Heart right ventricle (tissue), 16 donors: Measurements from ENCODE around the gene SH3BP5L. TPM values are rescaled to one million over a fixed set of nuclear protein-coding genes. Genes with fewer than 3 reads are reported as not detected.
"Not testable (repeated sequence)": the region's sequence is repeated elsewhere in the genome, so short reads cannot be mapped to it uniquely, and the experiment has no call there.

ENCODE experiments used
- ATAC-seq, 8 donors: fragments of 200-7000 bp; cut with Tn5 transposase; one replicate each; pipeline ENCODE4 v1.9.1; 2020; ENCODE audit warnings: mild to moderate bottlenecking in 8 of 8, moderate library complexity in 8 of 8, moderate number of reproducible peaks in 1 of 8
- DNase-seq, 2 donors: peaks; one replicate each; pipeline ENCODE4 v3.0.0-alpha.2; 2020
- H3K27ac ChIP-seq, 10 donors: fragments of 200-600 bp; sonication (generic) in 2 of 10; one replicate each; pipeline versions ENCODE4 v1.5.0 to v1.8.0; 2020 to 2022; ENCODE audit warnings: mild to moderate bottlenecking in 3 of 10
- H3K27me3 ChIP-seq, 7 donors: fragments of 200-600 bp; one replicate each; pipeline ENCODE4 v1.8.0; 2021 to 2022; ENCODE audit warnings: mild to moderate bottlenecking in 2 of 7
- H3K36me3 ChIP-seq, 9 donors: fragments of 200-600 bp; sonication (generic) in 1 of 9; one replicate each; pipeline versions ENCODE4 v1.5.0 to v1.8.0; 2020 to 2022; ENCODE audit warnings: mild to moderate bottlenecking in 2 of 9
- H3K4me1 ChIP-seq, 9 donors: fragments of 200-600 bp; sonication (generic) in 1 of 9; one replicate each; pipeline versions ENCODE4 v1.5.0 to v1.8.0; 2020 to 2022; ENCODE audit warnings: mild to moderate bottlenecking in 4 of 9
- H3K4me3 ChIP-seq, 10 donors: fragments of 200-600 bp; sonication (generic) in 2 of 10; one replicate each; pipeline versions ENCODE4 v1.5.0 to v1.8.0; 2020 to 2022; ENCODE audit warnings: mild to moderate bottlenecking in 7 of 10, moderate library complexity in 2 of 10
- H3K9me3 ChIP-seq, 11 donors: fragments of 200-600 bp in 10 of 11; sonication (generic) in 2 of 11; one replicate each; pipeline versions ENCODE4 v1.5.0 to v1.8.0; 2013 to 2022; ENCODE audit warnings: mild to moderate bottlenecking in 2 of 11, control low read depth in 1 of 11, moderate library complexity in 1 of 11
- WGBS, 2 donors: extraction: QIAGEN DNeasy Blood & Tissue Kit; methylation state at CpG; one replicate each; pipeline ENCODE4 v1.1.7; 2013; ENCODE audit warnings: inconsistent platforms in 1 of 2; 5-methylcytosine and 5-hydroxymethylcytosine counted together
- intact Hi-C, 10 donors: fragments of 100-400 bp; cut with DNase I; formaldehyde crosslinking; loops; one replicate each; pipeline versions ENCODE4 v1.11.1 to v1.14.2; 2022
- polyA plus RNA-seq, 2 donors: library from polyadenylated mRNA; stranded (reverse); fragments of 200-250 nt; gene quantifications; one replicate each; pipeline ENCODE4 v1.2.3, GENCODE V29; 2013
- total RNA-seq, 10 donors: library from RNA; stranded (reverse); fragmentation: NEBNext Ultra II Directional in 3 of 10; extraction: Animal tissue kit (Norgen Biotek cat#: 25700) in 3 of 10; gene quantifications; one replicate each; pipeline versions ENCODE4 v1.2.1 to v1.2.4, GENCODE V29; 2021 to 2023
- TF ChIP-seq, protein P1 (sequence below), 9 donors: fragments of 200-600 bp; sonication (generic) in 2 of 9; IDR thresholded peaks; one replicate each; pipeline versions ENCODE4 v1.5.0 to v1.8.0; 2021 to 2022; ENCODE audit warnings: antibody characterized with exemption in 9 of 9, mild to moderate bottlenecking in 5 of 9, moderate library complexity in 1 of 9
- donor health status: Arrhythmogenic right ventricular cardiomyopathy.
- donor health status: ischemic (EF 13 %, LVEDD 7.1; RV severe dilation, severe dysfunction).
- donor health status: healthy with polysubstance abuse.
- donor health status: DM: no; HTN: yes; CAD: no.
- donor health status: DM: no; HTN: no; CAD: no.
- donor health status: ischemic (EF 25% LVEDD 6.9; RV normal size, moderate dysfunction).
- donor health status: ischemic (EF 25% LVEDD 5.7; RV mildly dilated, moderate dysfunction).
- donor health status: healthy.
- donor health status: DM: yes; HTN: yes; CAD: no.
- donor health status: Ischemic cardiomyopathy.
- donor health status: ischemic (EF 35%, LVEDD 5.7; RV mildly dilated, moderate dysfunction).
- donor health status: nonischemic (EF 11% LVEDD 7.7; RV severe dilation, severe dysfunction).
- donor health status: DM: yes; HTN: yes; CAD: no.
- donor health status: PGD.
- donor health status: ischemic (EF 29% LVEDD 5.4; RV normal size, mild dysfunction).
- donor health status: nonischemic (EF 23%, LVEDD 6.1; RV moderate dilation, normal function).

SH3BP5L gene
- total and polyA plus RNA-seq, 12 donors, result 14.9 to 30.5 (median 19.0) TPM

DNA sequence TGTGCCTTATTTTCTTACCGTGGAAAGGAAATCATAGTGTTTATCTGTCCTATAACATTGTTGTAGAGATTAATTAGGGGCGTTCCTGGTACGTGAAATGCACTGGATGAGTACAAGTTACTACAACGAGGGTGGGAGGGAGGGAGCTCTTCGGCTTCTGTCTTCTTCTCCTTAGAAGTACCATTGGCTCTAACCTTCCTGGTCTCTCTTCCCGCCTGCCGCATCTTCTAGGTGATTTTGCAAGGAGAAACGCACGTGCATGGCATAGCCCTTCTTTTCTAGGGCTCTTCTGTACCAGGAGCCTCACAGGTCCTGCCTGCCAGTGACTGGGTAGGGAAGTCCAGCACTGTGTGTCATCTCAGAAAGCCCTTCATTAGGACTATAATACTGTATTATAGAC, 16.8 kb downstream of the SH3BP5L start:
- TF ChIP-seq, protein P1, sequence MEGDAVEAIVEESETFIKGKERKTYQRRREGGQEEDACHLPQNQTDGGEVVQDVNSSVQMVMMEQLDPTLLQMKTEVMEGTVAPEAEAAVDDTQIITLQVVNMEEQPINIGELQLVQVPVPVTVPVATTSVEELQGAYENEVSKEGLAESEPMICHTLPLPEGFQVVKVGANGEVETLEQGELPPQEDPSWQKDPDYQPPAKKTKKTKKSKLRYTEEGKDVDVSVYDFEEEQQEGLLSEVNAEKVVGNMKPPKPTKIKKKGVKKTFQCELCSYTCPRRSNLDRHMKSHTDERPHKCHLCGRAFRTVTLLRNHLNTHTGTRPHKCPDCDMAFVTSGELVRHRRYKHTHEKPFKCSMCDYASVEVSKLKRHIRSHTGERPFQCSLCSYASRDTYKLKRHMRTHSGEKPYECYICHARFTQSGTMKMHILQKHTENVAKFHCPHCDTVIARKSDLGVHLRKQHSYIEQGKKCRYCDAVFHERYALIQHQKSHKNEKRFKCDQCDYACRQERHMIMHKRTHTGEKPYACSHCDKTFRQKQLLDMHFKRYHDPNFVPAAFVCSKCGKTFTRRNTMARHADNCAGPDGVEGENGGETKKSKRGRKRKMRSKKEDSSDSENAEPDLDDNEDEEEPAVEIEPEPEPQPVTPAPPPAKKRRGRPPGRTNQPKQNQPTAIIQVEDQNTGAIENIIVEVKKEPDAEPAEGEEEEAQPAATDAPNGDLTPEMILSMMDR (IDR thresholded peaks at IDR 0.05), result no peak
- ATAC-seq (no peak), DNase-seq (no peak)
- Histone ChIP-seq H3K27me3 (no peaks in the 10 kb centered on the region), H3K4me3 (no peak overlapping the region), H3K4me1 (peaks cover 4 to 58% (median 25%) of the 10 kb centered on the region in 9 donors), H3K27ac (no peak overlapping the region), H3K9me3 (no peaks in the 10 kb centered on the region), H3K36me3 (peaks cover 0 to 40% (median 17%) of the 10 kb centered on the region in 9 donors)
- WGBS, 2 donors, result 80 to 84% methylated on average over 9 of the region's 9 CpGs
- intact Hi-C loops, result loop anchor here in 8 of 10 donors (5.0 kb wide), 3 partner anchors 187 to 407 kb away; partner anchors contain the start of gene OR2T1 (in 1 of the 8)

DNA sequence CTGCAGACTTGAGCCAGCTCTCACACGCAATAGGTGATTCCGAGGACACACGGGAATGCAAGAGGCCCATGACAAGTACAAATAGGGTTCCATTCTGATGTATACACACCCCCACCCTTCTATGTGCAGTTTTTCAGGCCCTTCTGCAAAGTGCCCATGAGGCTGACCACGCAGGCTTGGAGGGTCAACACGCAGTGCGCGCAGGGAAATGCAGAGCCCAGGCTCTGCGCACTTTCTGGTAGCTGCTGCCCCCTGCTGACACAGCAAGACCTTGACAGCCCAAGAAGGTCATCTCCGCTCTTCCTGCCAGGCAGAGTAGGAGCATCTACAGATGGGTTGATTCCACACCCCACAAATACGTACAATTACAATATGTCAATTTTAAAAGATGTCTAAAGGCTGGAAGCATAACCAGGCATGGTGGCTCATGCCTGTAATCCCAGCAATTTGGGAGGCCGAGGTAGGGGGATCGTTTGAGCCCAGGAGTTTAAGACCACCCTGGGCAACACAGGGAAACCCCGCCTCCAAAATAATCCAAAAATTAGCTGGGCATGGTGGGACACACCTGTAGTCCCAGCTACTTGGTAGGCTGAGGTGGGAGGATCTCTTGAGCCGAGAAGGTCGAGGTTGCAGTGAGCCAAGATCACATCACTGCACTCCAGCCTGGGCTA, 18.5 kb downstream of the SH3BP5L start:
- ATAC-seq (peak; percentile 68 to 79 (median 70)), DNase-seq (peak; percentile 44 to 68)
- 43 to 46% methylated on average over 15 of the region's 15 CpGs for WGBS, 2 donors
- intact Hi-C loops, result loop anchor here in 9 of 10 donors (2.0 to 5.0 kb wide), 4 partner anchors 184 to 405 kb away; partner anchors contain the start of gene OR2T1 (in 1 of the 9)
- H3K27me3 ChIP-seq, result peaks cover 0 to 5% (median 0%) of the 10 kb centered on the region in 7 donors
- peaks cover 0 to 23% (median 4%) of the 10 kb centered on the region in 9 donors for H3K36me3 ChIP-seq
- TF ChIP-seq, protein P1 (IDR thresholded peaks at IDR 0.05), result peak; percentile 43 to 86 (median 78)
- no peak overlapping the region for H3K4me3 ChIP-seq
- no peaks in the 10 kb centered on the region for H3K9me3 ChIP-seq
- no peak overlapping the region for H3K27ac ChIP-seq
- peaks cover 4 to 60% (median 25%) of the 10 kb centered on the region in 9 donors for H3K4me1 ChIP-seq

DNA sequence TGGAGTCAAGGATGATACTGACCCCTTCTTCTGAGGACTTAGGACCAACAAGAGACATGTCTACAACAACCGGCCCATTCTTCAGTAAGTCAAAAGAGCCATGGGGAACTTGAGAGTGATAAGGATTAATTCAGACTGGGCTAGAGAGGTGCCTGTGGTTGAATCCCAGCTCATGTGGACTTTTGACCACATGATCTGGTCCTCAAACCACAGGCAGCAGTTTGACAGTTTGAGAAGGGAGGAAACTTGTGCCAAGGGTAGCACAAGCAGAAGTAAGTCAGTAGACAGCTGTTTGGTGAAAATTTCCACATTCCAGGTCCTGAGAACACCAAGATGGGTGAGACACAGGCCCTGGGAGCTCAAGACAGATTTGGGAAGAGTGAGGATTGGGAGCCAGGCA, 19.8 kb downstream of the SH3BP5L start:
- intact Hi-C loops, result loop anchor here in 9 of 10 donors (2.0 to 5.0 kb wide), 4 partner anchors 183 to 404 kb away; partner anchors contain the start of gene OR2T1 (in 1 of the 9)
- TF ChIP-seq, protein P1 (IDR thresholded peaks at IDR 0.05), result no peak
- 72 to 76% methylated on average over 1 of the region's 1 CpG for WGBS, 2 donors

DNA sequence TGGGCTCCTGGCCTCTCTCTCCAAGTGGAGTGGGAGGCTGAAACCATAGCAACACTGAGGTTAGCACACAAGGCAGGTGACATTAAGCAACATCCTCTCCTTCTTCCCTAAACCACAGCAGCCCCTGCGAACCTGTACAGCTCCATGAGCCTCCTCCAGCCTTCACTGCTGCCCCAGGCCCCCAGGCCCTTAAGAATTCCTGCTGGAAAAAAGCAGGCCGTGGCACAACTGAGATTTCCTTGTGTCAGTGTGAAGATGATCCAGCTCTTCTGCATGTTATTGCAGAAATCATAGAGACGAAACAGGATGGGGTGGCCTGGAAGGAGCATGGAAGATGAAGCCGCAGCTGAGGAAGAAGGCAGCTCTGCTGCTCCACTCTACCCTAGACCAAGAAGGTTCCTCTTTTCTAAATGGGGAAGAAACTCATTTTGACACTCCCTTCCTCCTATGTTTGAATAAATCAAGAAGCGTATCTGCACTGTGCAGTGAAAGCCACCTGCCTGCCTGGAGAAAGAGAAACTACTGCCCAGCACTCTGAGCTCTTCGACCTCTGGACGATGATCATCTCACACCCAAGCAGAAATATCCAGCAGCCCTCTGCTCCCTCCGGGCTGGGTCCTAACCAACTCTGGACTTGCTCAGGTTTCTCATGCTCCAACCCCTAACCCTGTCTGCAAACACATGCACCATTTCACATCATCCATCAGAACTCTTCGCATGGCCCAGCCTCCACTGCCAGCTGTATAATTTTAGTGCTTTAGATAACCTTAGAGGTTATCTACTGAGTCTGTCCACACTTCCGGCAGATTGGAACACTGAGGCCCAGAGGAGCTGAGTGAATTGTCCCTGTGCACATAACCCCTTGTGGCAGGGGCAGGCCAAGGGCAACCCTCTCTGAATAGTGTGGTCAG, 20.7 kb downstream of the SH3BP5L start:
- peak overlapping the region in 1 of 10 donors; percentile 77 for H3K27ac ChIP-seq
- peak overlapping the region in 1 of 10 donors; percentile 18 for H3K4me3 ChIP-seq
- peaks cover 0 to 8% (median 0%) of the 10 kb centered on the region in 9 donors for H3K36me3 ChIP-seq
- peaks cover 0 to 40% (median 8%) of the 10 kb centered on the region in 9 donors for H3K4me1 ChIP-seq
- ATAC-seq (peak; percentile 39 to 65 (median 58)), DNase-seq (no peak)
- 53 to 56% methylated on average over 10 of the region's 10 CpGs for WGBS, 2 donors
- TF ChIP-seq, protein P1 (IDR thresholded peaks at IDR 0.05), result no peak
- intact Hi-C loops, result loop anchor here in 8 of 10 donors (5.0 kb wide), 3 partner anchors 183 to 403 kb away; partner anchors contain the start of gene OR2T1 (in 1 of the 8)
- peaks cover 0 to 23% (median 0%) of the 10 kb centered on the region in 7 donors for H3K27me3 ChIP-seq
- no peaks in the 10 kb centered on the region for H3K9me3 ChIP-seq

More for the DNA sequence above, 19.8 kb downstream of the SH3BP5L start:
- H3K9me3 ChIP-seq, result no peaks in the 10 kb centered on the region
- H3K4me1 ChIP-seq, result peaks cover 4 to 49% (median 17%) of the 10 kb centered on the region in 9 donors
- H3K36me3 ChIP-seq, result peaks cover 0 to 10% (median 0%) of the 10 kb centered on the region in 9 donors
- H3K4me3 ChIP-seq, result no peak overlapping the region
- peak overlapping the region in 1 of 10 donors; percentile 77 for H3K27ac ChIP-seq
- H3K27me3 ChIP-seq, result peaks cover 0 to 17% (median 0%) of the 10 kb centered on the region in 7 donors
- no peak for DNase-seq
- ATAC-seq, result peak in 5 of 8 donors; percentile 19 to 50 (median 23)

DNA sequence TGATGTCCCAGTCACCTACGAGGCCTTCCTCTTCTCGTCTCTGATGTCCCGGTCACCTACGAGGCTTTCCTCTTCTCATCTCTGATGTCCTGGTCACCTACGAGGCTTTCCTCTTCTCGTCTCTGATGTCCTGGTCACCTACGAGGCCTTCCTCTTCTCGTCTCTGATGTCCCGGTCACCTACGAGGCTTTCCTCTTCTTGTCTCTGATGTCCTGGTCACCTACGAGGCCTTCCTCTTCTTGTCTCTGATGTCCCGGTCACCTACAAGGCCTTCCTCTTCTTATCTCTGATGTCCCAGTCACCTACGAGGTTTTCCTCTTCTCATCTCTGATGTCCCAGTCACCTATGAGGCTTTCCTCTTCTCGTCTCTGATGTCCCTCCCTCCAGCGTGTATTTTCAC, 22.2 kb downstream of the SH3BP5L start:
- H3K36me3 ChIP-seq, ATAC-seq, H3K4me3 ChIP-seq, H3K9me3 ChIP-seq, DNase-seq, intact Hi-C loops, H3K27ac ChIP-seq: not testable (repeated sequence)
- H3K27me3 ChIP-seq, result peaks cover 0 to 23% (median 0%) of the 10 kb centered on the region in 7 donors
- 86 to 87% methylated on average over 15 of the region's 15 CpGs for WGBS, 2 donors
- H3K4me1 ChIP-seq, result peaks cover 0 to 40% (median 7%) of the 10 kb centered on the region in 9 donors
